ENCODE measurements around the gene JMJD1C.

DNA sequence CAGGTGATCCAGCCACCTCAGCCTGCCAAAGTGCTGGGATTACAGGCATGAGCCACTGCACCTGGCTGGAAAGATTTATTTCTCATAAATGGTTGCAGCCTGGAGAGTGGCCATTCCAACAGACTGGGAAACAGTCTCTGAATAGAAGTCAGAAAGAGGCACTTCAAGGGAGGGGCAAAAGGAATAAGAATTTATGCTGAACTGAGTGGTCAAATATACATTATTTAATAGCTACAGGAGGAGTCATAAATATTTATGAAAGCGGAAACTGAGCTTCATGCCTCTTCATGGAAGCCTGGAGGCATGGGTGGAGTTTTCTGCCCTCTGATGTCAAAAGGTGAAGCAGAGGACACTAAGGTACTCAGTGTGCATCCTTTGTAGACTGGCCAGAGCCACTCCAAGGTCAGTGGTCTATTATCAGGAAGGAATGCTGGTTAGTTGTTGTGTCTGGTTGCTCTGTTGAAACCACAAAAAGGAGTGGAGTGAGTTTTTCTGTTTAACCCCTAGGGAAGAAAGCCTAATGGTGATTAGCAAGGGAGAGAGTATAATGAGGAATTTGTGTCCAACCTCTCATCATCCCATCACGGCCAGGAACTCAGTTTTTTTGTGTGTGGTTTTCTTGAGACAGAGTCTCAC, 341.9 kb downstream of the JMJD1C start:
- TF ChIP-seq, protein P1, sequence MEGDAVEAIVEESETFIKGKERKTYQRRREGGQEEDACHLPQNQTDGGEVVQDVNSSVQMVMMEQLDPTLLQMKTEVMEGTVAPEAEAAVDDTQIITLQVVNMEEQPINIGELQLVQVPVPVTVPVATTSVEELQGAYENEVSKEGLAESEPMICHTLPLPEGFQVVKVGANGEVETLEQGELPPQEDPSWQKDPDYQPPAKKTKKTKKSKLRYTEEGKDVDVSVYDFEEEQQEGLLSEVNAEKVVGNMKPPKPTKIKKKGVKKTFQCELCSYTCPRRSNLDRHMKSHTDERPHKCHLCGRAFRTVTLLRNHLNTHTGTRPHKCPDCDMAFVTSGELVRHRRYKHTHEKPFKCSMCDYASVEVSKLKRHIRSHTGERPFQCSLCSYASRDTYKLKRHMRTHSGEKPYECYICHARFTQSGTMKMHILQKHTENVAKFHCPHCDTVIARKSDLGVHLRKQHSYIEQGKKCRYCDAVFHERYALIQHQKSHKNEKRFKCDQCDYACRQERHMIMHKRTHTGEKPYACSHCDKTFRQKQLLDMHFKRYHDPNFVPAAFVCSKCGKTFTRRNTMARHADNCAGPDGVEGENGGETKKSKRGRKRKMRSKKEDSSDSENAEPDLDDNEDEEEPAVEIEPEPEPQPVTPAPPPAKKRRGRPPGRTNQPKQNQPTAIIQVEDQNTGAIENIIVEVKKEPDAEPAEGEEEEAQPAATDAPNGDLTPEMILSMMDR (IDR thresholded peaks at IDR 0.05; ENCODE audit: low read depth, low read length), result no peak
- TF ChIP-seq EZH2phosphoT487 (IDR thresholded peaks at IDR 0.05; ENCODE audit: low read depth), result no peak
